ENCODE results near the gene PLCB3. TPM values are rescaled to one million over a fixed set of nuclear protein-coding genes. Genes with fewer than 3 reads are reported as not detected.
A peak's percentile ranks its signal among the peaks of the same experiment; 100 is the strongest.

PLCB3 gene
- total and polyA plus RNA-seq, 10 of the 15 experiments (the other 5 are each of a cell fraction or from before 2014, with no cell fraction given): 0.03 to 10.3 (median 3.3) TPM

DNA sequence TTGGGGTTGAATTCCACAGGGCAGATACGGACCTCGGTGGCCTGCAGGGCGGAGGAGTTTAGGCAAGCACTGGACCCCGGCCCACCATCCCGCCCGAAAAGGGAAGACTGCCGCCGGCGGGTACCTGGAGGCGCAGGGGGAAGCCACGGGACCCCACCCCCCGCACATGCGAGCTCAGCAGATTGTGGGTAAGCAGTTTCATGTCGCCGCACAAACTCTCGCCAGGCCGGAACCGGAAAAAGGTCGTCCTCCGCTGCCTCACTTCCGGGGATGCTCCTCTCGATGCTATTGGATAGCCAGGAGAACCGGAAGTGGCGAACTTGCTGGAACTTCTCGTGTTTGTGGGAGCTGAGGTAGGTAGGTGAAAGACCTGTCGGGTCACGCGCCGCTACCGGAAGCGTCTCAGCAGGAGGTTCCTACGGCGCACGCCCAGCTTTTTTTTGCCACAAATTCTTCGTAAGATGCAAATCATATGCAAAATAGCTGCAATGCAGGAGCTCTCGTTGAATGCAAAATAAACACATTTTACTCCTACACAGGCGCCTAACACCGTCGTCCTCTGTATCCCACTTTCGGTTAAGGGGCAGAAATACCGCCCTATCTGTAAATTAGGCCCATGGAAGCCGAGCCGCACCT, 66.1 kb downstream of the PLCB3 start, which contains the start of gene TRMT112 (continued):
- TF ChIP-seq, protein P1, sequence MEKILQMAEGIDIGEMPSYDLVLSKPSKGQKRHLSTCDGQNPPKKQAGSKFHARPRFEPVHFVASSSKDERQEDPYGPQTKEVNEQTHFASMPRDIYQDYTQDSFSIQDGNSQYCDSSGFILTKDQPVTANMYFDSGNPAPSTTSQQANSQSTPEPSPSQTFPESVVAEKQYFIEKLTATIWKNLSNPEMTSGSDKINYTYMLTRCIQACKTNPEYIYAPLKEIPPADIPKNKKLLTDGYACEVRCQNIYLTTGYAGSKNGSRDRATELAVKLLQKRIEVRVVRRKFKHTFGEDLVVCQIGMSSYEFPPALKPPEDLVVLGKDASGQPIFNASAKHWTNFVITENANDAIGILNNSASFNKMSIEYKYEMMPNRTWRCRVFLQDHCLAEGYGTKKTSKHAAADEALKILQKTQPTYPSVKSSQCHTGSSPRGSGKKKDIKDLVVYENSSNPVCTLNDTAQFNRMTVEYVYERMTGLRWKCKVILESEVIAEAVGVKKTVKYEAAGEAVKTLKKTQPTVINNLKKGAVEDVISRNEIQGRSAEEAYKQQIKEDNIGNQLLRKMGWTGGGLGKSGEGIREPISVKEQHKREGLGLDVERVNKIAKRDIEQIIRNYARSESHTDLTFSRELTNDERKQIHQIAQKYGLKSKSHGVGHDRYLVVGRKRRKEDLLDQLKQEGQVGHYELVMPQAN (conservative IDR thresholded peaks at IDR 0.05): peak; percentile 89
- TF ChIP-seq KDM1A (IDR thresholded peaks at IDR 0.05; ENCODE audit: borderline replicate concordance): no peak
- TF ChIP-seq, protein P2, sequence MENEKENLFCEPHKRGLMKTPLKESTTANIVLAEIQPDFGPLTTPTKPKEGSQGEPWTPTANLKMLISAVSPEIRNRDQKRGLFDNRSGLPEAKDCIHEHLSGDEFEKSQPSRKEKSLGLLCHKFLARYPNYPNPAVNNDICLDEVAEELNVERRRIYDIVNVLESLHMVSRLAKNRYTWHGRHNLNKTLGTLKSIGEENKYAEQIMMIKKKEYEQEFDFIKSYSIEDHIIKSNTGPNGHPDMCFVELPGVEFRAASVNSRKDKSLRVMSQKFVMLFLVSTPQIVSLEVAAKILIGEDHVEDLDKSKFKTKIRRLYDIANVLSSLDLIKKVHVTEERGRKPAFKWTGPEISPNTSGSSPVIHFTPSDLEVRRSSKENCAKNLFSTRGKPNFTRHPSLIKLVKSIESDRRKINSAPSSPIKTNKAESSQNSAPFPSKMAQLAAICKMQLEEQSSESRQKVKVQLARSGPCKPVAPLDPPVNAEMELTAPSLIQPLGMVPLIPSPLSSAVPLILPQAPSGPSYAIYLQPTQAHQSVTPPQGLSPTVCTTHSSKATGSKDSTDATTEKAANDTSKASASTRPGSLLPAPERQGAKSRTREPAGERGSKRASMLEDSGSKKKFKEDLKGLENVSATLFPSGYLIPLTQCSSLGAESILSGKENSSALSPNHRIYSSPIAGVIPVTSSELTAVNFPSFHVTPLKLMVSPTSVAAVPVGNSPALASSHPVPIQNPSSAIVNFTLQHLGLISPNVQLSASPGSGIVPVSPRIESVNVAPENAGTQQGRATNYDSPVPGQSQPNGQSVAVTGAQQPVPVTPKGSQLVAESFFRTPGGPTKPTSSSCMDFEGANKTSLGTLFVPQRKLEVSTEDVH (IDR thresholded peaks at IDR 0.05; ENCODE audit: low read depth, partially characterized antibody): peak; percentile 87
- peak in 1 of 2 experiments; percentile 12; a peak in 2 of 4 replicates for TF ChIP-seq IKZF2 (IDR thresholded peaks at IDR 0.05)
- no peak for TF ChIP-seq CBX3 (IDR thresholded peaks at IDR 0.05; ENCODE audit: borderline replicate concordance, low read depth)
- peak; percentile 74; the same call in 1 of the 2 replicates for TF ChIP-seq POLR2AphosphoS2 (IDR thresholded peaks at IDR 0.05; ENCODE audit: low read depth, low read length)
- TF ChIP-seq NFIC (IDR thresholded peaks at IDR 0.05; ENCODE audit: low read depth, low read length): peak; percentile 64; the same call in 1 of the 2 replicates
- peak; percentile 98 for TF ChIP-seq POU2F2 (IDR thresholded peaks at IDR 0.05; ENCODE audit: borderline replicate concordance, low read depth, low read length)
- TF ChIP-seq, protein P3, sequence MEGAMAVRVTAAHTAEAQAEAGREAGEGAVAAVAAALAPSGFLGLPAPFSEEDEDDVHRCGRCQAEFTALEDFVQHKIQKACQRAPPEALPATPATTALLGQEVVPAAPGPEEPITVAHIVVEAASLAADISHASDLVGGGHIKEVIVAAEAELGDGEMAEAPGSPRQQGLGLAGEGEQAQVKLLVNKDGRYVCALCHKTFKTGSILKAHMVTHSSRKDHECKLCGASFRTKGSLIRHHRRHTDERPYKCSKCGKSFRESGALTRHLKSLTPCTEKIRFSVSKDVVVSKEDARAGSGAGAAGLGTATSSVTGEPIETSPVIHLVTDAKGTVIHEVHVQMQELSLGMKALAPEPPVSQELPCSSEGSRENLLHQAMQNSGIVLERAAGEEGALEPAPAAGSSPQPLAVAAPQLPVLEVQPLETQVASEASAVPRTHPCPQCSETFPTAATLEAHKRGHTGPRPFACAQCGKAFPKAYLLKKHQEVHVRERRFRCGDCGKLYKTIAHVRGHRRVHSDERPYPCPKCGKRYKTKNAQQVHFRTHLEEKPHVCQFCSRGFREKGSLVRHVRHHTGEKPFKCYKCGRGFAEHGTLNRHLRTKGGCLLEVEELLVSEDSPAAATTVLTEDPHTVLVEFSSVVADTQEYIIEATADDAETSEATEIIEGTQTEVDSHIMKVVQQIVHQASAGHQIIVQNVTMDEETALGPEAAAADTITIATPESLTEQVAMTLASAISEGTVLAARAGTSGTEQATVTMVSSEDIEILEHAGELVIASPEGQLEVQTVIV (IDR thresholded peaks at IDR 0.05; ENCODE audit: borderline replicate concordance, partially characterized antibody): peak; percentile 78
- no peak for TF ChIP-seq JUNB (IDR thresholded peaks at IDR 0.05)
- TF ChIP-seq CHD4 (IDR thresholded peaks at IDR 0.05): no peak
- no peak for TF ChIP-seq SUZ12 (IDR thresholded peaks at IDR 0.05; ENCODE audit: unreplicated experiment)
- TF ChIP-seq, protein P4, sequence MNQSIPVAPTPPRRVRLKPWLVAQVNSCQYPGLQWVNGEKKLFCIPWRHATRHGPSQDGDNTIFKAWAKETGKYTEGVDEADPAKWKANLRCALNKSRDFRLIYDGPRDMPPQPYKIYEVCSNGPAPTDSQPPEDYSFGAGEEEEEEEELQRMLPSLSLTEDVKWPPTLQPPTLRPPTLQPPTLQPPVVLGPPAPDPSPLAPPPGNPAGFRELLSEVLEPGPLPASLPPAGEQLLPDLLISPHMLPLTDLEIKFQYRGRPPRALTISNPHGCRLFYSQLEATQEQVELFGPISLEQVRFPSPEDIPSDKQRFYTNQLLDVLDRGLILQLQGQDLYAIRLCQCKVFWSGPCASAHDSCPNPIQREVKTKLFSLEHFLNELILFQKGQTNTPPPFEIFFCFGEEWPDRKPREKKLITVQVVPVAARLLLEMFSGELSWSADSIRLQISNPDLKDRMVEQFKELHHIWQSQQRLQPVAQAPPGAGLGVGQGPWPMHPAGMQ (IDR thresholded peaks at IDR 0.05; ENCODE audit: borderline replicate concordance): no peak
- 0 out of 2 replicates have a peak, but pooled peaks have one; percentile 42 for TF ChIP-seq PAX5 (IDR thresholded peaks at IDR 0.05; ENCODE audit: borderline replicate concordance, low read depth, low read length)
- peak; percentile 88 for TF ChIP-seq CREM (IDR thresholded peaks at IDR 0.05; ENCODE audit: low read depth)
- TF ChIP-seq, protein P5, sequence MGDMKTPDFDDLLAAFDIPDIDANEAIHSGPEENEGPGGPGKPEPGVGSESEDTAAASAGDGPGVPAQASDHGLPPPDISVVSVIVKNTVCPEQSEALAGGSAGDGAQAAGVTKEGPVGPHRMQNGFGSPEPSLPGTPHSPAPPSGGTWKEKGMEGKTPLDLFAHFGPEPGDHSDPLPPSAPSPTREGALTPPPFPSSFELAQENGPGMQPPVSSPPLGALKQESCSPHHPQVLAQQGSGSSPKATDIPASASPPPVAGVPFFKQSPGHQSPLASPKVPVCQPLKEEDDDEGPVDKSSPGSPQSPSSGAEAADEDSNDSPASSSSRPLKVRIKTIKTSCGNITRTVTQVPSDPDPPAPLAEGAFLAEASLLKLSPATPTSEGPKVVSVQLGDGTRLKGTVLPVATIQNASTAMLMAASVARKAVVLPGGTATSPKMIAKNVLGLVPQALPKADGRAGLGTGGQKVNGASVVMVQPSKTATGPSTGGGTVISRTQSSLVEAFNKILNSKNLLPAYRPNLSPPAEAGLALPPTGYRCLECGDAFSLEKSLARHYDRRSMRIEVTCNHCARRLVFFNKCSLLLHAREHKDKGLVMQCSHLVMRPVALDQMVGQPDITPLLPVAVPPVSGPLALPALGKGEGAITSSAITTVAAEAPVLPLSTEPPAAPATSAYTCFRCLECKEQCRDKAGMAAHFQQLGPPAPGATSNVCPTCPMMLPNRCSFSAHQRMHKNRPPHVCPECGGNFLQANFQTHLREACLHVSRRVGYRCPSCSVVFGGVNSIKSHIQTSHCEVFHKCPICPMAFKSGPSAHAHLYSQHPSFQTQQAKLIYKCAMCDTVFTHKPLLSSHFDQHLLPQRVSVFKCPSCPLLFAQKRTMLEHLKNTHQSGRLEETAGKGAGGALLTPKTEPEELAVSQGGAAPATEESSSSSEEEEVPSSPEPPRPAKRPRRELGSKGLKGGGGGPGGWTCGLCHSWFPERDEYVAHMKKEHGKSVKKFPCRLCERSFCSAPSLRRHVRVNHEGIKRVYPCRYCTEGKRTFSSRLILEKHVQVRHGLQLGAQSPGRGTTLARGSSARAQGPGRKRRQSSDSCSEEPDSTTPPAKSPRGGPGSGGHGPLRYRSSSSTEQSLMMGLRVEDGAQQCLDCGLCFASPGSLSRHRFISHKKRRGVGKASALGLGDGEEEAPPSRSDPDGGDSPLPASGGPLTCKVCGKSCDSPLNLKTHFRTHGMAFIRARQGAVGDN (IDR thresholded peaks at IDR 0.05): peak; percentile 61
- peak; percentile 93 for TF ChIP-seq RAD51 (IDR thresholded peaks at IDR 0.05)
